WTC11 (cell line): Measurements from ENCODE around the gene BMP7. TPM values are rescaled to one million over a fixed set of nuclear protein-coding genes. Genes with fewer than 3 reads are reported as not detected.

Source experiments
- ATAC-seq: fragments of 200-7000 bp; cut with Tn5 transposase; 2 replicates; pipeline ENCODE4 v1.10.0; 2021; ENCODE audit warnings: mild to moderate bottlenecking, moderate library complexity
- CTCF ChIA-PET: fragments of 300-600 bp; sonication (Branson Sonifier 250); formaldehyde crosslinking; loops from one replicate; lab custom pipeline; 2021; ENCODE audit warnings: antibody characterized with exemption; lab: Charles Lee
- POLR2A ChIA-PET: fragments of 350-600 bp; sonication (Branson Sonifier 250); formaldehyde crosslinking; loops from one replicate; lab custom pipeline; 2021; ENCODE audit warnings: antibody characterized with exemption; lab: Charles Lee
- DNase-seq: peaks from one replicate; pipeline ENCODE4 v3.0.0; 2021; ENCODE audit warnings: low spot score
- H3K27ac Mint-ChIP-seq: 2 replicates; pipeline ENCODE4 v1.8.0; 2021; ENCODE audit warnings: mixed read lengths
- H3K27me3 Mint-ChIP-seq: 2 replicates; pipeline ENCODE4 v1.8.0; 2021; ENCODE audit warnings: low read depth, mild to moderate bottlenecking, moderate library complexity, mixed read lengths
- H3K36me3 Mint-ChIP-seq: 2 replicates; pipeline ENCODE4 v1.8.0; 2021; ENCODE audit warnings: mixed read lengths
- H3K4me1 Mint-ChIP-seq: 2 replicates; pipeline ENCODE4 v1.8.0; 2022; ENCODE audit warnings: mixed read lengths
- H3K4me3 Mint-ChIP-seq: 2 replicates; pipeline ENCODE4 v1.8.0; 2021; ENCODE audit warnings: mild to moderate bottlenecking, moderate library complexity, mixed read lengths
- H3K9me3 Mint-ChIP-seq: 2 replicates; pipeline ENCODE4 v1.8.0; 2021; ENCODE audit warnings: mixed read lengths
- EMX1 ChIP-seq: fragments of 250-450 bp; sonication (Bioruptor Pico); IDR thresholded peaks from 2 replicates; pipeline ENCODE4 v1.8.0; 2021; ENCODE audit warnings: mild to moderate bottlenecking
- ERG ChIP-seq: fragments of 250-450 bp; sonication (Bioruptor Pico); IDR thresholded peaks from 2 replicates; pipeline ENCODE4 v1.8.0; 2021; ENCODE audit warnings: mild to moderate bottlenecking
- GABPB1 ChIP-seq: sonication (generic); formaldehyde crosslinking; IDR thresholded peaks from 2 replicates; pipeline ENCODE4 v1.8.1; 2023; ENCODE audit warnings: mild to moderate bottlenecking, missing genetic modification reagents
- JAZF1 ChIP-seq: fragments of 250-450 bp; sonication (Bioruptor Pico); IDR thresholded peaks from 2 replicates; pipeline ENCODE4 v1.9.0; 2021; ENCODE audit warnings: moderate library complexity, mild to moderate bottlenecking, inconsistent platforms
- NR1H2 ChIP-seq: sonication (generic); formaldehyde crosslinking; IDR thresholded peaks from 2 replicates; pipeline ENCODE4 v1.9.0; 2021; ENCODE audit warnings: mild to moderate bottlenecking, moderate library complexity, missing genetic modification reagents
- TCF7 ChIP-seq: sonication (generic); formaldehyde crosslinking; IDR thresholded peaks from 2 replicates; pipeline ENCODE4 v1.8.0; 2022; ENCODE audit warnings: mild to moderate bottlenecking, low read depth, missing genetic modification reagents, moderate library complexity
- ZNF263 ChIP-seq: sonication (generic); formaldehyde crosslinking; IDR thresholded peaks from 2 replicates; pipeline ENCODE4 v1.8.1; 2022; ENCODE audit warnings: low read depth, mild to moderate bottlenecking, moderate library complexity, missing genetic modification reagents
- ZNF281 ChIP-seq: sonication (generic); formaldehyde crosslinking; IDR thresholded peaks from 2 replicates; pipeline ENCODE4 v1.8.0; 2023; ENCODE audit warnings: mild to moderate bottlenecking, missing genetic modification reagents
- ZNF317 ChIP-seq: sonication (generic); formaldehyde crosslinking; IDR thresholded peaks from 2 replicates; pipeline ENCODE4 v1.8.1; 2023; ENCODE audit warnings: low read depth, mild to moderate bottlenecking, moderate library complexity, missing genetic modification reagents, borderline replicate concordance
- ZNF423 ChIP-seq: fragments of 250-450 bp; sonication (Bioruptor Pico); IDR thresholded peaks from 2 replicates; pipeline ENCODE4 v2.1.2; 2022; ENCODE audit warnings: mild to moderate bottlenecking, moderate library complexity
- ZNF512 ChIP-seq: sonication (generic); formaldehyde crosslinking; IDR thresholded peaks from 2 replicates; pipeline ENCODE4 v1.8.1; 2022; ENCODE audit warnings: missing genetic modification reagents, borderline replicate concordance
- total RNA-seq: library from RNA; stranded (reverse); gene quantifications from 3 replicates; pipeline ENCODE4 v1.2.3, GENCODE V29; 2021
- TF ChIP-seq, protein P1 (sequence below): sonication (generic); formaldehyde crosslinking; conservative IDR thresholded peaks from 2 replicates; pipeline ENCODE4 v1.8.1; 2022; ENCODE audit warnings: mild to moderate bottlenecking, missing genetic modification reagents
- TF ChIP-seq, protein P2 (sequence below): sonication (generic); formaldehyde crosslinking; IDR thresholded peaks from 2 replicates; pipeline ENCODE4 v1.8.0; 2022; ENCODE audit warnings: mild to moderate bottlenecking, missing genetic modification reagents
- TF ChIP-seq, protein P3 (sequence below): fragments of 250-450 bp; sonication (Bioruptor Pico); IDR thresholded peaks from 2 replicates; pipeline ENCODE4 v1.9.0; 2021; ENCODE audit warnings: mild to moderate bottlenecking
- TF ChIP-seq, protein P4 (sequence below): sonication (generic); formaldehyde crosslinking; IDR thresholded peaks from 2 replicates; pipeline ENCODE4 v1.8.1; 2023; ENCODE audit warnings: mild to moderate bottlenecking, missing genetic modification reagents
- TF ChIP-seq, protein P5 (sequence below): fragments of 200-600 bp; IDR thresholded peaks from 2 replicates; pipeline ENCODE4 v1.8.0; 2022; ENCODE audit warnings: antibody characterized with exemption
- TF ChIP-seq, protein P6 (sequence below): sonication (generic); formaldehyde crosslinking; IDR thresholded peaks from 2 replicates; pipeline ENCODE4 v1.8.0; 2022; ENCODE audit warnings: mild to moderate bottlenecking, missing genetic modification reagents

BMP7 gene
- total RNA-seq, 1 experiment from 2014 or later, result 40.7 TPM

GRCh38 chr20:57137676-57138075 lies 128.8 kb downstream of the BMP7 start (continued):
- TF ChIP-seq ZNF512 (CRISPR knock-in tag), result no peak
- no peak for TF ChIP-seq NR1H2
- TF ChIP-seq, protein P1, sequence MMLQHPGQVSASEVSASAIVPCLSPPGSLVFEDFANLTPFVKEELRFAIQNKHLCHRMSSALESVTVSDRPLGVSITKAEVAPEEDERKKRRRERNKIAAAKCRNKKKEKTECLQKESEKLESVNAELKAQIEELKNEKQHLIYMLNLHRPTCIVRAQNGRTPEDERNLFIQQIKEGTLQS (CRISPR knock-in tag), result no peak
- no peak for TF ChIP-seq EMX1 (CRISPR knock-in tag)
- TF ChIP-seq, protein P2, sequence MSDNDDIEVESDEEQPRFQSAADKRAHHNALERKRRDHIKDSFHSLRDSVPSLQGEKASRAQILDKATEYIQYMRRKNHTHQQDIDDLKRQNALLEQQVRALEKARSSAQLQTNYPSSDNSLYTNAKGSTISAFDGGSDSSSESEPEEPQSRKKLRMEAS (CRISPR knock-in tag), result no peak
- TF ChIP-seq, all 79 proteins: peak for 0

GRCh38 chr20:57136734-57137133 lies 129.7 kb downstream of the BMP7 start:
- ChIA-PET CTCF (no interaction called here), POLR2A (no interaction called here)
- ATAC-seq (no peak), DNase-seq (no peak)
- no peaks in the 10 kb centered on the region for H3K9me3 Mint-ChIP-seq
- H3K4me3 Mint-ChIP-seq, result no peak overlapping the region
- H3K27ac Mint-ChIP-seq, result no peak overlapping the region
- no peaks in the 10 kb centered on the region for H3K36me3 Mint-ChIP-seq
- no peaks in the 10 kb centered on the region for H3K4me1 Mint-ChIP-seq
- H3K27me3 Mint-ChIP-seq, result no peaks in the 10 kb centered on the region; the same call in 1 of the 2 replicates
- TF ChIP-seq, protein P3, sequence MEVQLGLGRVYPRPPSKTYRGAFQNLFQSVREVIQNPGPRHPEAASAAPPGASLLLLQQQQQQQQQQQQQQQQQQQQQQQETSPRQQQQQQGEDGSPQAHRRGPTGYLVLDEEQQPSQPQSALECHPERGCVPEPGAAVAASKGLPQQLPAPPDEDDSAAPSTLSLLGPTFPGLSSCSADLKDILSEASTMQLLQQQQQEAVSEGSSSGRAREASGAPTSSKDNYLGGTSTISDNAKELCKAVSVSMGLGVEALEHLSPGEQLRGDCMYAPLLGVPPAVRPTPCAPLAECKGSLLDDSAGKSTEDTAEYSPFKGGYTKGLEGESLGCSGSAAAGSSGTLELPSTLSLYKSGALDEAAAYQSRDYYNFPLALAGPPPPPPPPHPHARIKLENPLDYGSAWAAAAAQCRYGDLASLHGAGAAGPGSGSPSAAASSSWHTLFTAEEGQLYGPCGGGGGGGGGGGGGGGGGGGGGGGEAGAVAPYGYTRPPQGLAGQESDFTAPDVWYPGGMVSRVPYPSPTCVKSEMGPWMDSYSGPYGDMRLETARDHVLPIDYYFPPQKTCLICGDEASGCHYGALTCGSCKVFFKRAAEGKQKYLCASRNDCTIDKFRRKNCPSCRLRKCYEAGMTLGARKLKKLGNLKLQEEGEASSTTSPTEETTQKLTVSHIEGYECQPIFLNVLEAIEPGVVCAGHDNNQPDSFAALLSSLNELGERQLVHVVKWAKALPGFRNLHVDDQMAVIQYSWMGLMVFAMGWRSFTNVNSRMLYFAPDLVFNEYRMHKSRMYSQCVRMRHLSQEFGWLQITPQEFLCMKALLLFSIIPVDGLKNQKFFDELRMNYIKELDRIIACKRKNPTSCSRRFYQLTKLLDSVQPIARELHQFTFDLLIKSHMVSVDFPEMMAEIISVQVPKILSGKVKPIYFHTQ (CRISPR knock-in tag), result no peak
- TF ChIP-seq ZNF263 (CRISPR knock-in tag) (no peak), TCF7 (CRISPR knock-in tag) (no peak), ZNF317 (CRISPR knock-in tag) (no peak), ZNF423 (no peak), GABPB1 (CRISPR knock-in tag) (no peak), JAZF1 (CRISPR knock-in tag) (no peak), ZNF281 (CRISPR knock-in tag) (no peak), ERG (CRISPR knock-in tag) (no peak)
- TF ChIP-seq, protein P4, sequence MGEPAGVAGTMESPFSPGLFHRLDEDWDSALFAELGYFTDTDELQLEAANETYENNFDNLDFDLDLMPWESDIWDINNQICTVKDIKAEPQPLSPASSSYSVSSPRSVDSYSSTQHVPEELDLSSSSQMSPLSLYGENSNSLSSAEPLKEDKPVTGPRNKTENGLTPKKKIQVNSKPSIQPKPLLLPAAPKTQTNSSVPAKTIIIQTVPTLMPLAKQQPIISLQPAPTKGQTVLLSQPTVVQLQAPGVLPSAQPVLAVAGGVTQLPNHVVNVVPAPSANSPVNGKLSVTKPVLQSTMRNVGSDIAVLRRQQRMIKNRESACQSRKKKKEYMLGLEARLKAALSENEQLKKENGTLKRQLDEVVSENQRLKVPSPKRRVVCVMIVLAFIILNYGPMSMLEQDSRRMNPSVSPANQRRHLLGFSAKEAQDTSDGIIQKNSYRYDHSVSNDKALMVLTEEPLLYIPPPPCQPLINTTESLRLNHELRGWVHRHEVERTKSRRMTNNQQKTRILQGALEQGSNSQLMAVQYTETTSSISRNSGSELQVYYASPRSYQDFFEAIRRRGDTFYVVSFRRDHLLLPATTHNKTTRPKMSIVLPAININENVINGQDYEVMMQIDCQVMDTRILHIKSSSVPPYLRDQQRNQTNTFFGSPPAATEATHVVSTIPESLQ (CRISPR knock-in tag), result no peak
- TF ChIP-seq, protein P5, sequence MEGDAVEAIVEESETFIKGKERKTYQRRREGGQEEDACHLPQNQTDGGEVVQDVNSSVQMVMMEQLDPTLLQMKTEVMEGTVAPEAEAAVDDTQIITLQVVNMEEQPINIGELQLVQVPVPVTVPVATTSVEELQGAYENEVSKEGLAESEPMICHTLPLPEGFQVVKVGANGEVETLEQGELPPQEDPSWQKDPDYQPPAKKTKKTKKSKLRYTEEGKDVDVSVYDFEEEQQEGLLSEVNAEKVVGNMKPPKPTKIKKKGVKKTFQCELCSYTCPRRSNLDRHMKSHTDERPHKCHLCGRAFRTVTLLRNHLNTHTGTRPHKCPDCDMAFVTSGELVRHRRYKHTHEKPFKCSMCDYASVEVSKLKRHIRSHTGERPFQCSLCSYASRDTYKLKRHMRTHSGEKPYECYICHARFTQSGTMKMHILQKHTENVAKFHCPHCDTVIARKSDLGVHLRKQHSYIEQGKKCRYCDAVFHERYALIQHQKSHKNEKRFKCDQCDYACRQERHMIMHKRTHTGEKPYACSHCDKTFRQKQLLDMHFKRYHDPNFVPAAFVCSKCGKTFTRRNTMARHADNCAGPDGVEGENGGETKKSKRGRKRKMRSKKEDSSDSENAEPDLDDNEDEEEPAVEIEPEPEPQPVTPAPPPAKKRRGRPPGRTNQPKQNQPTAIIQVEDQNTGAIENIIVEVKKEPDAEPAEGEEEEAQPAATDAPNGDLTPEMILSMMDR, result no peak
- TF ChIP-seq, protein P6, sequence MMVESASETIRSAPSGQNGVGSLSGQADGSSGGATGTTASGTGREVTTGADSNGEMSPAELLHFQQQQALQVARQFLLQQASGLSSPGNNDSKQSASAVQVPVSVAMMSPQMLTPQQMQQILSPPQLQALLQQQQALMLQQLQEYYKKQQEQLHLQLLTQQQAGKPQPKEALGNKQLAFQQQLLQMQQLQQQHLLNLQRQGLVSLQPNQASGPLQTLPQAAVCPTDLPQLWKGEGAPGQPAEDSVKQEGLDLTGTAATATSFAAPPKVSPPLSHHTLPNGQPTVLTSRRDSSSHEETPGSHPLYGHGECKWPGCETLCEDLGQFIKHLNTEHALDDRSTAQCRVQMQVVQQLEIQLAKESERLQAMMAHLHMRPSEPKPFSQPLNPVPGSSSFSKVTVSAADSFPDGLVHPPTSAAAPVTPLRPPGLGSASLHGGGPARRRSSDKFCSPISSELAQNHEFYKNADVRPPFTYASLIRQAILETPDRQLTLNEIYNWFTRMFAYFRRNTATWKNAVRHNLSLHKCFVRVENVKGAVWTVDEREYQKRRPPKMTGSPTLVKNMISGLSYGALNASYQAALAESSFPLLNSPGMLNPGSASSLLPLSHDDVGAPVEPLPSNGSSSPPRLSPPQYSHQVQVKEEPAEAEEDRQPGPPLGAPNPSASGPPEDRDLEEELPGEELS (CRISPR knock-in tag), result no peak
